Measurements from ENCODE around the gene SYNDIG1.
"Not testable (repeated sequence)": the region's sequence is repeated elsewhere in the genome, so short reads cannot be mapped to it uniquely, and the experiment has no call there.

The SYNDIG1 gene

GRCh38 chr20:24492031-24492607, 22.7 kb downstream of the SYNDIG1 start:
- no peak for DNase-seq (ENCODE audit: low spot score)

DNA sequence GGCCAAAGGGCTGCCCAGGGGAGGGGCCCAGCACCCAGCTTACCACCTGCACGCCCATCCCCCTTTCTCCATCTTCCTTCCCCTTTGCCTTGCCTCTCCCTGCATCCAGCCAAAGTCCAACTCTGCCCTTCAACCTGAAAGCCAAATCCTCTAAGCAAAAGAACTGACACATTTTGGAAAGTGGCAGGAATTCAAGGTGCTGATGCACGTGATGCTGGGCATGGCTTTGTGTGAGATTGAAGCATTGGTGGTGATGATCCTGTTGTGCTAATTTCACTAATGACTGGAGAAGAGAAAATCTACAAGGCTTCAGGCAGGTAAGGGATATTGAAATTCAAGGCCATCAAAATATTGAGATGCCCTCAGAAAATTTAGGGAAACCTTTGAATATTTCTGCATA, 23.3 kb downstream of the SYNDIG1 start:
- DNase-seq (ENCODE audit: low spot score): no peak

DNA sequence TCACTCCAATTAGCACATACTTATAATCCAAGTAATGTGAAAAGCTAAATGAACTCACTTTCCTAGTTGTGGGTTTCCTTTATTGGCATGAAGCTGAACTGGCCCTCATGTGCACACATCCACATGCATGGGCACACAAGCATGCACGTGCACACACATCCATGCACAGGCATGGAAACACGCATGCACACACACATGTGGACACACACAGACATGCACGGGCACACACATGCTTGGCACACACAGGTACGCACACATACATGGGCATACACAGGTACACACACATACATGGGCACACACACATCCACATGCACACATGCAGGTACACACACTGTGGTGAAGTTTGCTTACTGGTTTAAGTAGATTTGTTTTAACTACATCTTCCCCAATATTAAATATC, 23.8 kb downstream of the SYNDIG1 start:
- no peak for DNase-seq (ENCODE audit: low spot score)

GRCh38 chr20:24493661-24494459, 24.4 kb downstream of the SYNDIG1 start:
- DNase-seq (ENCODE audit: low spot score): no peak

DNA sequence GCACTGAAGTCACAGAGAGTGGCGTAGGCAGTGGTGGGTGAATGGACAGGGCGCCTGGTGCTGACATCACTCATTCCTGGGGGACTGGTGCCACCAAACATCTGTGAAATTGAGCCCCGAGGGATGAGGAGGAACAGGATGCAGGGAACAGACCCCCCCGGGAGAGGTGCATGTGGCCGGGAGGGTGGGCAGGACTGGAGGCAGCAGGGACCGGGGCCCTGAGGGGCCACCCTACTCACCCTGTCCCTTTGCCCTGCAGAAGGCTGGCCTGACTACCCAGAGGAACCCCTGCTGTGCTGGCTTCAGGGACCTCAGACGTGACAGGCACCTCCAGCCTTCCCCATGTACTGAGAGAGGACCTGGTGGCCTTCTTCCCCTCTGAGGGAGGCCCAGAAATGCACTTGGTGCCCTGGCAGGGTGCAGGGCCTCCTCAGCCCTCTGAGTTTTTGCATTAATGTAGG, 25.1 kb downstream of the SYNDIG1 start:
- no peak for DNase-seq (ENCODE audit: low spot score)

DNA sequence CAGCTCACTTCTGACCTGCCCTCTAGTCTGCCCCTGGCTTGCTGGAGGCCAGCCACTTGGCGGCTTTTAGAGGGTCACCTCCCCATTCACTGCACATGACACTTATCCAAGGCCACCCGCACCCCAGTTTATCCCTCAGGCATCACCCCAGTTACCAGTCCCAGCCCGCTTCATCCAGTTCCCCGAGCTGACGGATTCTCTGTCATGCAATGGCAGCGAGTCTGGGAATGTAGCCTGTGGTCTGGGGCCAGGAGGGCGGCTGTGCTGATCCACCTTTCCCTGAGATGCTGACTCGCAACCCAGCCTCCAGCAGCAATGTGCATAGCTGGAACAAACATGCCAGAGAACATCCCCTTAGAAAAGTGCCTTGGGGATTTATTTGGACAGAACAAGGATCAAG, 25.8 kb downstream of the SYNDIG1 start:
- no peak for DNase-seq (ENCODE audit: low spot score)

DNA sequence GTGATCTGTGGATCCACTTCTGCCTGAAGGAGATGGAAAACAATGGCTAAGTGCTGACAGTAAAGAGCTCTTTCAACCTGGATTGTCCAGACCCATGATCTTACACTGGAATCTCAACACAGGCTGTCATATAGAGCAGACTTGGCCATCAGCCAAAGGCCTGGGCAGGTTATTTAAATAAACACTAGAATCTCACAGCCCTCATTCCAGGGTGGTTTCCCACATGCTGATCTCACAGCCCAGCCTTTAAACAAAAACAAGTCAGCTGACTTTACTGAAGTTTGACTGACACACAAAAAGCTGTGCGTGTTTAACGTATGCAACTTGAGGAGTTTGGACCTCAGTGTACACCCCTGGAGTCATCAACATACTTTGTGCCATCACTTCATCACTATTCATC, 28.4 kb downstream of the SYNDIG1 start:
- DNase-seq (ENCODE audit: low spot score): peak; percentile 53

- DNase-seq (ENCODE audit: low spot score): no peak
Observed at GRCh38 chr20:24498641-24499040, 29.2 kb downstream of the SYNDIG1 start.

DNA sequence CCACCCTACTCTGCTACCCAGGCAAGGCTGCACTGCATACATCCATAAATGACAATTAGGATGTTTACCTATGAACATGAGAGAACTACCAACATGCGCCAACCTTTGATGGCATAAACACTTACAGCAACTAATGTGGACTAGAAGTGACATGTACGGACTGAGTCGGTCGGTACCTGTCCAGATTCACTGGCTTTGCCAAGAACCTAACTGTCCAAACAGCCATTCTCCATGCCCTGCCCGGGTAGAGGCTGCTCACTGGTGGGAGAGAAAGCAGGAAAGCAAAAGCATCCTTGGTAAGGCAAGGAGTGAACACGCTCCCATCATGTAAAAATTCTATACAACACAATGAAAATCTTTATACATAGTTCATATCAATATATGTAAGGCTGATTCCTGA, 30.0 kb downstream of the SYNDIG1 start:
- DNase-seq (ENCODE audit: low spot score): no peak

GRCh38 chr20:24501764-24502556, 32.5 kb downstream of the SYNDIG1 start:
- DNase-seq (ENCODE audit: low spot score): peak; percentile 96

DNA sequence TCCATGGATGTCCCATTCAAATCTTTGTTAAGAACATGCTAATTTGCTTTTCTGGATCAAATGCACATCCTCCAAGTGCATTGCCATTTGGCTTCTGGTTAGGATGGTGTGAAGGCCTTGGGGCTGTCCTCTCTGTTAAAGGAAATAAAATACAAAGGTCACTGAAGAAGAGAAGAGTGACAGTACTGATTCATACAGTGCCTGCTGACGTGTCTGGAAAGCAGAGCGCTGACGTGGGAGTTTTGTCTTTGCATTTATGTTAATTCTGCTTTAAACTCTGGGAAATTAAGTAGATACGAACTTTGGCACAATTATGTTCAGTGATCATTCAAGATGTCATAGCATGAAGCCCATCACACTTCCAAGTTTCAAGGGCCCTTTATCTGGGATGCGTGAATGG, 33.2 kb downstream of the SYNDIG1 start:
- no peak for DNase-seq (ENCODE audit: low spot score)

DNA sequence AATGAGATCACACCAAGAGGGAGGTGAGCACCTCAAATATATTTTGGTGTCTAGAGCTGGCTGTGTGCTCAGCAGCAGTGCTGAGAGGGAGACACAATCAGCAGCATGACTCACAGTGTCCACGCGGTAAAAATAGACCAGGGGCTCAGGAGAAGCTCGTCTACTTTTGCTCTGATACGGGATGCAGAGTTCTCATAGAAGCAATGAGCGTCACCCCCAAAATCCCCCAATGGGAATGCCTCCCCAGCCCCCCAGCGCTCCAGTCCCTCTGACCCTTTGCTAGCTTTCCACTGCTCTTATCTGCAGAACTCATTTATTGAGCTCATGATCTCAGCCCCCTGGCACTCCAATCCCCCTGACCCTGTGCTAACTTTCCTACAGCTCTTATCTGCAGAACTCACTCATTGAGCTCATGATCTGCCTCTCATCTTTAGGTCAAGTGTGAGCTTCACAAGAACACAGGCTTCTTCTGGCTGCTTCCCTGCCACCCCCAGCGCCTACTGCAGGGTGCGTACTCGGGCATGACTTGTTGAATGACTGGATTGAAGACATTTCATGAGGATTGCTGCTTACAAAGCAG, 34.0 kb downstream of the SYNDIG1 start:
- DNase-seq (ENCODE audit: low spot score): peak; percentile 71

DNA sequence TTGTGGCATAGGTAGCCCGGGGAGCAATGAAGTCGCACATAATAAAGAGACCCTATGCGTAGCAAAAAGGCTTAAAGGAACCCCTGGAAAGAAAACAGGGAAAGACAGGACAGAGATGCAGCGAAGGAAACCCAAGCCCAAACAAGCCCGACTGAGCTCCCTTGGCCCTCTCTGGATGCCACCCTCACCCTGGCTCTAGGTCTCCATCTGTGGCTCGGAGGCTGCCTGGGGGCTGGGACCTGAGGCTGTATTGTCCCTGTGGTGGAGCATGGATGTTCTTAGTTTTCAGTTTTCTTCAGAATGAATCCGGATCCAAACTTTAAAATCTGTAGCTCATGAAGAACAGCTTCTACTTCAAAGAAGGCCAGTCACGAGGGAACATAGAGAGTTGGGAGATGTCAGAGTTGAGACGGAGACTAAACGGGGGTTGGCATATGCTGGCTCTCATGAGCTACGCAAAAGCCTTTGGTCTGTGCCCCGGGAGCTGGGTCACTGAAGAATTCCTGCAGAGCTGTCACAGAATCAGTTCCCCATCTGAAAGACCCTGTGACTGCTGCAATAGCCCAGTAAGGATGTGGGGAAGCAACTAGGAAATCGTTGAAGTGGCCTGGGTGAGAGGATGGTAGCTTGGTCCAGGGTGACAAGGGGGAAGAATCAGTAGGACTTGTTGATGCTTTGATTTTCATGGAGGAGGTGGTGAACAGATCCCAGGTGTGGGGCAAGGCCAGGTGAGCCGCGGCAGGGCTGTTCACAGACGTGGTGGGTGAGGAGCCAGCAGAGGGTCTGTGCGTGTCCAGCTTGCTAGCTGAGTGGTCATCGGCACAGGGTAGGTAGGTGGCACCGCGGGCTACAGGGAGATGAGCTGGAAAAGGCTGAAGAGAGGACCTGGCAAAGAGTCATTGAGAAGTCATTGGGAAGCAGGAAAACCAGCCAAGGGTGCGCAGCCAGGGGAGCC, 35.2 kb downstream of the SYNDIG1 start:
- no peak for DNase-seq (ENCODE audit: low spot score)

GRCh38 chr20:24506146-24506545, 36.7 kb downstream of the SYNDIG1 start:
- no peak for DNase-seq (ENCODE audit: low spot score)

DNA sequence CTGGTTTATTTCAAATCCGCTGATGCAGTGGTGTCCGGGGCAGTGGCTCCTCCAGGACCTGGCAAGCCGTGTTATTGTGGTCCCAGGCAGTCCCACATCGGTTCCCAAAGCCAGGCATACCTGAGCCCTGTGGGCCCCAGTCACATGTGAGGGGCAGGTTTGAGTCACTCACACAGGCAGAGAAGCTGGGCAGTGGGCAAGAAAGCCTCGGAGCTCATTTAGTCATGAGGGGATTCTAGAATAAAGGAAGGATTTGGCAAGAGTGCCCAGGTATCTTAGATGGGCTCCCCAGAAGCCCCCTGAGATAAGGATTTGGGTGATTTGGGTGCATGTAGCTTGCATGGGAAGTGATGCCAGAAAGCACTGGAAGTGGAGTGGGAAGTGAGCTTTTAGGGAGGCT, 37.3 kb downstream of the SYNDIG1 start:
- DNase-seq (ENCODE audit: low spot score): no peak

DNA sequence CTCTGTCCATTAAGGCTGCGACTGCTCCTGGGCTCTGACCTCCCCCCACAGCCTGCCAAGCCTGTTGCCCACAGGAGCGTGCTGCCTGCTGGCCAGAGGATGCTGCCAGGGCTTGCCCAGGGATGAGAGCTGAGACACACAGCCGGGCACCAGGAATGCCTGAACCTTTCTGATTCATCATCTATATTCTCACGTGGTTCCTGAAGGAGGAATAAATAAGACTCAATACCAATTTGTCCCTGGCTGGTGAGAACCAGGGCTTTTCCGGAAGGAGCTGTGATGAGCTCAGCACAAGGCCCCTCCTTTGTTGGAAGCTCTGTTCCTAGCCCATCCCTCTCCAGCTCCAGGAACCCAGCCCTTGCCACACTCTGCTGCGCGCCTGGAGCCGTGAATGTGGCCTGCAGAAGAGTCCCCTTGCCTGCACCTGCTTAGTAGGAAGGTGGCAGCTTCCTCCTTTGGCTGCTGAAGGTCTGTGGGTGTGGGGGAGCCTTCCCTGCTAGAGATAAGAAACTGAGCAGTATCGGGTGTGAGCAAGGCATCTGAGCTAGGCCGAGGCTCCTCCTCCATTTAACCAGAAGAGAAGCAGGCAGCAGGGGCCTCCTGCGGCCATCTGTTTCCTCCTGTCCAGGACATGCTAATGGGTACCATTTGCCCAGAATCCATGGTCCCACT, 37.9 kb downstream of the SYNDIG1 start:
- peak; percentile 77 for DNase-seq (ENCODE audit: low spot score)

- DNase-seq (ENCODE audit: low spot score): not testable (repeated sequence)
Observed at GRCh38 chr20:24512441-24512840, 43.0 kb downstream of the SYNDIG1 start.

DNA sequence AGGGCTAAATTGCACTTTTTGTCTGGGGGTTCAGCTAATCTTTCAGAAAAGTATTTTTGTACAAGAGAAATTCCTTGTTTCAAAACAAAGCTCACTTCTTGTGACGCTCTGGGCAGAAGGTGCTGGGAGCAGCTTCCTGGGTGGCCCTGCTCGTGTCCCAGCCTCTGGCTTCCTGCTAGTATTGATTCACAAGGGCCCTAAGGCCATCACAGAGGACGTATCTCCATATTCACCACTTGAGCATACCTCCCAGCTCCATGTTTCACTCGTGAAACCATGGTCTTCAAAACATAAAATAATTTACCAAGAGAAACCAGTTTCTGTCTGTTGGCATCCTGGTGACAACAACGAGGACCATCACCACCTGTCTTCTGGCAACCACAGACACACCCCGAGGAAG, 49.1 kb downstream of the SYNDIG1 start:
- DNase-seq (ENCODE audit: low spot score): no peak

DNA sequence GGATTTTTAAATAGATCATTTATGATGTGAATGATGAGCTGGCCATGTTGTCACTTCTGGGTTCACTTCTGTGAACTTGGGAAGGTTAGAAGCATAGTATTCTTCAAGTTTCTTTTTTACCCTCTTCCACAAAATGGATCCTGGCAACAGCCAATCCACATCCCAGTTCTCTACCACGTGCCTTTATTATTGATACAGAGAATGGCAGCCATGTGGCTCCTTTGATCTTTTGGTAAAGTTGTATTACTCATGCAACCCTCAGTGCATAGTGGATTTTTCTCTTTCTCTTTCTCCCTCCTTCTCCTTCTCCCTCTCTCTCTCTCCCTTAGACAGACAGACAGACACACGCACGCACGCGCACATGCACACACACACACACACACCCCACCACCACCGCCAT, 50.0 kb downstream of the SYNDIG1 start:
- DNase-seq (ENCODE audit: low spot score): no peak

- no peak for DNase-seq (ENCODE audit: low spot score)
Observed at GRCh38 chr20:24521032-24521431, 51.6 kb downstream of the SYNDIG1 start.

All from SK-N-DZ (cell line).